WERI-Rb-1 (cell line): ENCODE data around the gene C2CD2.
A peak's percentile ranks its signal among the peaks of the same experiment; 100 is the strongest.

Experiments
- DNase-seq: peaks from one replicate; pipeline ENCODE4 v3.0.0-alpha.2; 2020
- H3K27ac ChIP-seq: fragments of 250-450 bp; sonication (Bioruptor Pico); 2 replicates; pipeline ENCODE4 v1.5.1; 2020; ENCODE audit warnings: mild to moderate bottlenecking, moderate library complexity
- H3K27me3 ChIP-seq: fragments of 250-450 bp; sonication (Bioruptor Pico); 2 replicates; pipeline ENCODE4 v1.5.1; 2021; ENCODE audit warnings: mild to moderate bottlenecking, low read depth, moderate library complexity; ENCODE audit not compliant: insufficient read depth, severe bottlenecking
- H3K36me3 ChIP-seq: fragments of 250-450 bp; sonication (Bioruptor Pico); 2 replicates; pipeline ENCODE4 v1.5.1; 2020; ENCODE audit warnings: mild to moderate bottlenecking, moderate library complexity
- H3K4me3 ChIP-seq: 2 replicates; pipeline ENCODE4 v1.5.1; 2011; ENCODE audit warnings: low read depth, mild to moderate bottlenecking, control low read depth, low read length
- H3K9me3 ChIP-seq: fragments of 250-450 bp; sonication (Bioruptor Pico); 2 replicates; pipeline ENCODE4 v1.5.1; 2021; ENCODE audit warnings: mild to moderate bottlenecking, moderate library complexity; ENCODE audit not compliant: severe bottlenecking
- CTCF ChIP-seq: IDR thresholded peaks from 2 replicates; pipeline ENCODE4 v1.5.1; 2011; ENCODE audit warnings: low read depth, mild to moderate bottlenecking, control low read depth, inconsistent platforms, low read length

Gene C2CD2

GRCh38 chr21:41880153-41880552 is 73.7 kb downstream of the C2CD2 start:
- Histone ChIP-seq H3K27ac (no peak overlapping the region), H3K4me3 (peak overlapping the region; percentile 81)
- no peak for TF ChIP-seq CTCF

DNA sequence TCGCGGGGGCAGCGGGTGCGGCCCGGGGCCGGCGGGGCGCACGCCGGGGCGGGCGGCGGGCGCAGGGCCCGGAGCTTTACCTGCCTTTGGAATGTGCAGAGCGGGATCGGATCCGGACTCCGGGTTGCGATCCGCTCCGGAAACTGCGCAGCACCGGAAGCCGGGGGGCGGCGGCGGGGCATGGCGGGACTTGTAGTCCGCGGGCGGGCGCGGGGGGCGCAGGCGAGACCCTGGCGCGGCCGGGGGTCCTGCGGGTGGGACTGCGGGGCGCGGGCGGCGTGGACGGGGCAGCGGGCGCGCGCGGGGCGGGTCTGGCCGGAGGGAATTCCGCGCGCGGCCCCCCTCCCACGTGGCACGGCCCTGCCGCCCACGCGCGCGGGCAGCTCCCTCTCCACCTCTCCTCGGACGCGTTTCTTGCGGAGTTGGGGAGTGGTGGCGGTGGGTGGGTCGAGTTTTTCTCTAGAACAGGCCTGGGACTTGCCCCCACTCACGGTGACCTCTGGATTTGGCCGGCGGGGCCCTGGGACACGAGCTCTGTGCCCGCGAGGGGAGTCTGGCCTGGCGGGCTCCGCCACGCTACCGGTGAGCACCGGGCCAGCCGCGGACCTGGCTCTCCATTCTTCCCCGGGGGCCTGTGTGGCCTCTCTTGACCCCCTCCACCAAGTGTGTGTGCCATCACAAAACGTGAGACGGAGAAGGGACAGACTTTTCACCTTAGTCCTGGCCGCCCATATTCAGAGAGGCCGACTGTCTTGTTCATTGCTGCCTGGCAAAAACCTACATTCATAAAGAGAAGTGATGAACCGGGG is 74.4 kb downstream of the C2CD2 start, which contains the start of gene PRDM15:
Gene PRDM15 (minus strand): TSS at position 155 of the 809 bp plus-strand sequence. CDS start 18,981 bp downstream, outside the sequence.
- Histone ChIP-seq H3K4me3 (peak within 1 kb of the TSS; percentile 91), H3K9me3 (no peaks in the 10 kb centered on the region), H3K27ac (peak within 1 kb of the TSS; percentile 93), H3K27me3 (no peaks in the 10 kb centered on the region), H3K36me3 (no peaks in the 10 kb centered on the region; the same call in none of the 2 replicates)
- DNase-seq, result peak; percentile 93
- no peak for TF ChIP-seq CTCF

More at GRCh38 chr21:41880153-41880552, 73.7 kb downstream of the C2CD2 start:
- H3K27me3 ChIP-seq, result no peaks in the 10 kb centered on the region
- H3K36me3 ChIP-seq, result no peaks in the 10 kb centered on the region; the same call in 1 of the 2 replicates
- no peaks in the 10 kb centered on the region for H3K9me3 ChIP-seq
- DNase-seq, result no peak

DNA sequence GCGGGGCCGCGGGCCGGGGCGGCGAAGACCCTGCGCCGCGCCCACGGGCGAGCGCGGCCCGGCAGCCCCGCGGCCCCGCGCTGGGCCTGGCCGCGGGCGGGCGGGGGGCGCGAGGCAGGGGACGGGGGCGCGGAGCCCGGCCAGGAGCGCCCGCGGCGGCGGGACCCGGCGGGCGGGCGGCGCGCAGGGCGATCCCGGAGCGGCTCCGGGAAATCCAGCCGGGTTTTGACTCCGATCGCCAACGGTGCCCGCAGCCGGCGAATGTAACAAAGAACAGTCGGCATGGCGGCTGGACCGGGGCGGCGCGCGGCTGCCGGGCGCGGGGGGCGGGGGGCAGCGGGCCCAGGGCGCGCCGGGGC is 75.0 kb downstream of the C2CD2 start:
- no peaks in the 10 kb centered on the region for H3K27me3 ChIP-seq

GRCh38 chr21:41877901-41878830 is 75.7 kb downstream of the C2CD2 start:
- Histone ChIP-seq H3K27ac (peak overlapping the region; percentile 80), H3K27me3 (no peaks in the 10 kb centered on the region), H3K4me3 (peak overlapping the region; percentile 91), H3K36me3 (no peaks in the 10 kb centered on the region; the same call in none of the 2 replicates), H3K9me3 (no peaks in the 10 kb centered on the region)
- TF ChIP-seq CTCF, result no peak
- DNase-seq, result peak; percentile 51

More for the DNA sequence above, 75.0 kb downstream of the C2CD2 start:
- H3K36me3 ChIP-seq, result no peaks in the 10 kb centered on the region; the same call in none of the 2 replicates
- no peak for TF ChIP-seq CTCF
- no peaks in the 10 kb centered on the region for H3K9me3 ChIP-seq
- H3K4me3 ChIP-seq, result peak overlapping the region; percentile 91
- H3K27ac ChIP-seq, result peak overlapping the region; percentile 80
- DNase-seq, result peak; percentile 89

GRCh38 chr21:41876928-41877652 is 76.7 kb downstream of the C2CD2 start:
- Histone ChIP-seq H3K27ac (no peak overlapping the region), H3K9me3 (no peaks in the 10 kb centered on the region), H3K36me3 (no peaks in the 10 kb centered on the region; the same call in none of the 2 replicates), H3K4me3 (no peak overlapping the region), H3K27me3 (no peaks in the 10 kb centered on the region)
- no peak for TF ChIP-seq CTCF
- DNase-seq, result no peak
